Activated CD8-positive, alpha-beta memory T cell treated with anti-CD3 and anti-CD28 coated beads for 1 hour (primary cell): ENCODE results near the gene C13orf42.

Experiments
- DNase-seq, 2 donors: peaks; one replicate each; pipeline ENCODE4 v3.0.0-alpha.2; 2020; ENCODE audit warnings: low read depth in 1 of 2; ENCODE audit errors: extremely low read depth in 1 of 2

C13orf42 gene

GRCh38 chr13:51067210-51067701 lies 43.8 kb downstream of the C13orf42 start:
- no peak for DNase-seq

DNA sequence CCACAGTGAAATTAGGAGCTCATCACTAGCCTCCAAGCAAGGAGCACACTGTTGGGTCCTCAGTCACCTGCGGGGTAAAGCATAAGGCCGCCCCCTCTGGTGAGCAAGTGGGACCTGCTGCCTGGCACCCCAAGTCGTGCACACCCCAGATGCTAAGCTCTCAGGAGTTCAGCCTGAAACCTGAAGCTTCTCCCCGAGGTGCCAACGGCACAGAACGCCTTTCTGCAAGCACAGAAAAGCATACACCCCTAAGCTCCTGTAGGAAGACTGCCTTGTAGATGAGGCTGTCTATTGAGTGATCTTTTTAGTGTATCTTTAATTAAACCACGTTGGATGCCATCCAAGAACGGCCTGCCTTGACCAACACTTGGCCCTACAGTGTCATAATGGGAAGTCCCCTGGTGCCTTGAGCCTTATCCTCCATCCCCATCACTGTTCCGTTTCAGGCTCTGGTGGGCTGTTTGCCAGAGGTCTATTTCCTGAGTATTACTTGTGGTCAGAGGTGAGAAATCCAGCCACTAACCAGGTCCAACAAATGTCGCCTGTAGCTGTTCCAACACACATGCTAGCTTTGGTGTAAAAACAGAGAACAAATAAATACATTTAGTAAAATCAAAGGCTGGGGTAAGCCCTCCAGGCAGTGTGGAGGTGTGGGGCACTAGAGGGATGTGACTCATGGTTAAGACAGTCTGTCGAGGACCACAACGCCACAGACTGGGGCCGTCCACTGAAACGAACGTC lies 44.8 kb downstream of the C13orf42 start:
- DNase-seq, result no peak

DNA sequence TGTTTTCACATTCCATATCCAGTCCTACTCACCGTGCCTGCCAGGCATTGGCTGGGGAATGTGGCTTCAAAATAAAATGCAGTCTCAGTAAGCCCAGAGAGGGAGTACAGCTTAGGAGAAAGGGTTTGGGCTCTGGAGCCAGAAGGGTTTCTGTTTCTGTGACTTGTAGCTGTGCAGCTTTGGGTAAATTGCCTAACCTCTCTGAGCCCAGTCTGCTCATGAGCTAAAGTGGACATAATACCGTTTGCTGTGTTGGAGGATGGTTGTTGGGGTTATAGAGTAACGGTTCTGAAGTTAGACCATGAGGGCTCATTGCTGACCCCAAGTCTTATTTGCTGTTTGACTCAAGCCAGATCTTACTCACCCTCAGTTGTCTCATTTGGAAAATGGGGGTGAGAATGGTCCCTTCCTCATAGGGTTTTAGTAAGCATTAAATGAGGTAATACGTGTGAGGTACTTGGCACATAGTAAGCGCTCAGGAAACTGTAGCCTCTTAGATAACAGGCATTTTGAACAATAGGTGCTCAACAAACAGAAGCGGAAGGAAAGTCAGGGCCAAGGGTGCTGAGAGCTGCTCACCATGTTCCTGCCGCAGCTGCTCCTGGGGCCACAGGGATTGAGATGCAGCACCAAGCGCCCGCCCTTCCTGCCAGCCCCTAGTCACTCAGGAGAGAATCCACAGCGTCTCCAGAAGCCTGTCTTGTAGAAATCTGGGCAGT lies 45.5 kb downstream of the C13orf42 start:
- no peak for DNase-seq

GRCh38 chr13:51064753-51065152 lies 46.3 kb downstream of the C13orf42 start:
- no peak for DNase-seq

- DNase-seq, result no peak
These were observed 47.2 kb downstream of the C13orf42 start for GRCh38 chr13:51063909-51064308.

DNA sequence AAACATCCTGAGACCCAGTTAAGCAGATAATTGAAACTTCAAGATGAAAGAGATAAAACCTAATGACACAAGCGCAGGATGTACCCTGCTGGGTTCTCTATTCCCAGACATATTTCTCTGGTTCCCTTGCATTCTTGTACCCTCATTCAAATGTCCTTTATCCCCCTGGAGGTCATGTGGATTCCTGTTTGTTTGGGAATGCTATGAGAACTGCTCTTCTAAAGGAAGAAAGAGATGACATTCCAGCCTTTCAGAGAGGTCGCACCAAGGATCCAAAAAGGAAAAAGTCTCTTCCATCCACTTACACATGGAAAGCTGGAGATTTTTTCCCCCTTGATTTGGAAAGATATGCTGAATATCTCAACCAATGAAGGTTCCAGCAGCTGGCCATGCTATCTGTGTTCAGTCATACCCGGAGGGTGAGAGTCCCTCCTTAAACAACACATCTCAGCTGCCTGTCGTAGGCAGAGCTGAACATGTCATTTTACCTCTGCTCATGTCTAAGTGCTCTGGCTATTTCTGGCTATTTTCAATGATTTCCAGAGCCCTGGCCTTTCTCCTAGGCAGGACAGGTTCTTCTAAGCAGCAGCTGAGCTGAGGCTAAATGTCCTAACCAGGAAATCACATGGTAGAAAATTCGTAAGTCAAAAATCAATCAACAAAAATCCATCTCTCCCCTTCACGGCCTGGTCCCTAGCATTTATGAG lies 52.5 kb downstream of the C13orf42 start:
- DNase-seq, result no peak

- no peak for DNase-seq
These were observed 53.2 kb downstream of the C13orf42 start for GRCh38 chr13:51057906-51058305.

DNA sequence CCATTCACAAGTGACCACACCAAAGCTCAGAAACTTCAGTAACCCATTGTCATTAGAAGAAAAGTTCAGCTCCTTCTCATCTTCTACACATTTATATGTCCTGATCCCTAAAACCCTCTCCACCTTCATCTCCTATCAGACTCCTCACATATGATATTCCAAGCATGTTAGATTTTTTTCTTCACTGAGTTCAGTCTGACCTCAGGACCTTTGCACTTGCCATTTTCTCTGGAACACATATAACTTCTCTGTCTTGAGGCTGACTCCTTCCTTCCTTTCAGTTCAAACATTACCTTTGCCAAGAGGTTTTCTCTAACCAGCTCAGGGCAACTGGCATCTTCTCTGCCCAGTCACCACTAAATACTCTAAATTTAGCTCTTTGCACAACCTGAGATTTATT lies 54.1 kb downstream of the C13orf42 start:
- DNase-seq, result no peak

DNA sequence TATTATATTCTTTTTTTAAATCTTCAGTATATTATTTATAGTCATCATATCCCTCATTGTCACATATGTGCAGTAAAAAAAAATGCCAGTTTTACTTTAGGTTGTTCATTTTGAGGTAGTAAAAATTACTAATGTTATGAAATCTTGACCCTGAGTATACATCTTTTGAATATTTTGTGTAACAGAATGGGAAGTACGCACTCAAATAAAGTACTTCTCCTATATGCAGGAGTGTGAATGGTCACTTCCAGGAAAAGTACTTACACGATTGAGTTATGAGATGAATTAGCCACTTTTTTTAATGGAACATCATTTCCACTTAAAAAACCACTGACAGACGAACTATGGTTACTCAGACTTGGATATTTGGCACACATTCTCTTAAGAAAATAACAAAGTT lies 58.5 kb downstream of the C13orf42 start:
- DNase-seq, result no peak

GRCh38 chr13:51050021-51050830 lies 60.8 kb downstream of the C13orf42 start:
- DNase-seq, result no peak

- no peak for DNase-seq
These were observed 62.5 kb downstream of the C13orf42 start for GRCh38 chr13:51048616-51049015.

- DNase-seq, result no peak
These were observed 63.0 kb downstream of the C13orf42 start for GRCh38 chr13:51048166-51048461.

DNA sequence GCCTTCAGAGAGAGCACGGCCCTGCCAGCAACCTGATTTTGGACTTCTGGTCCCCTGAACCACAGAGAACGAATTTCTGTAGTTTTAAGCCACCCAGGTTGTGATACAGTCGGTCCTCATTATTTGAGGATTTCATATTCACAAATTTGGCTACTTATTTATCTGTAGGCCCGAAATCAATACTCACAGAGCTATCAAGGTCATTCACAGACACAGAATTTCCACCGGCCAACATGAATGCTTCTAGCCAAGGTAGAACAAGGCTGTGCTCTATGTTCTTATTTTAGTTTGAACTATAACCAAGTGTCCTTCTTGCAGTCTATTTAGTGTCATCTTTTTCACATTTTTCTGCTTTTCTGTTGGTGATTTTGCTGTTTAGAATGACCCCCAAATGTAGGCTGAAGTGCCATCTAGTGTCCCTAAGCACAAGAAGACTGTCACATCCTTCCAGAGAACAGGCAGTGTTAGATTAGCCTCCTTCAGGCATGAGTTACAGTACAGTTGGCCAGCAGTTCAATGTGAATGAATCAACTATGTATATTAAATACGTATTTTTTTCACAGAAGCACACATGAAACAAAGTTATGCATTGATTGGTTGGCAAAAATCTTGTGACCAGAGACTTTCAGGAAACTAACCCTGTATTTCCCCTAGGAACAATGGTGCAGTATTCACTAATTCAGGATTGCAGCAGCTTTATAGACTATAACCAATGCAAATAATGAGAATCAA lies 63.5 kb downstream of the C13orf42 start:
- DNase-seq, result no peak

DNA sequence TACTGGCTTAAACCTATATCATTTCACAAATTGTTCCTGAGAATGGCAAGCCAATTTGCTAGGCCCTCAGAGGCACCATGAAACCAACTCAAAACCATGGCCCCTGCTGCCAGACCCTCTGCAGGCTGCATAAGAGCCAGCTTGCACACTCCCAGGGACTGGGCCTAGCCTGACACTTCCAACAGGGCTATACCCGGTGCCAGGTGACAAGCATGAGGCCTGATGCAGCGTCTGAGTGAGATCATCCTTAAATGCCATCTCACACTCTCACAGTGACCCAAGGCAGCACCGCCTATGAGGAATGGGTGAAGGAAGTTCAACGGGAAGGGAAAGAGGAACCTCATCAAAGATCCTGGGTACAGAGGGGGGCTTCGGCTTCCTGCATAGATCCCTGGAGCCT lies 65.6 kb downstream of the C13orf42 start:
- no peak for DNase-seq

DNA sequence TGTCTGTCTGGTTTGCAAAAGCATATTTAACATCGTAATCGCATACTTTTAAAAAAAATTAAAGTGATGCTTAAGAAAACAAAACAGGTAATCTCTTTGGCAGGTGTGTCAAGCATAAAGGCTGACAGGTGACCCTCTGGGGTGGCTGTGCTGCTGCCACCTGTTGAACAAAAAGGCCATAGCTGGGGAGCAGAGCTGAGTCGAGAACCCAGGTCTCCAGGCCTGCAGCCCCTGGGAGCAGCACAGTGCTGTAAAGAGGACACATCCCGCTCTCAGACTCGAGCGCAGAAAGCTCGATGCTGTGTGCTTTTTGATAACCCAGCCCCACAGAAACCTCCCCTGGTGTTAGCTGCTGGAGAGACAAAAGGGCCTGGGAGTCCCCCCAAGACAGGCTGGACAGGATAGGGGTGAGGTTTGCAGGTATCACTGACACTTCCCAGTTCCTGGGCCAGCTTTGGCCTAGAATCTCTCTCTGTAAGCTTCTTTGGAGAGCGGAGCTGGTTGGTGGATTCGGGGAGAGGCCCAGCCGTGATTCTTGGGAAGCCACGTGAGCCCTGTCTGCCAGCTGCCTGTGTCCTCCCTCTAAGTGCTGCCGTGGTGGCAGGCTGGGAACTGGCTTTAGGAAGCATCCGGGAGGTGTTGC lies 66.9 kb downstream of the C13orf42 start:
- DNase-seq, result no peak

DNA sequence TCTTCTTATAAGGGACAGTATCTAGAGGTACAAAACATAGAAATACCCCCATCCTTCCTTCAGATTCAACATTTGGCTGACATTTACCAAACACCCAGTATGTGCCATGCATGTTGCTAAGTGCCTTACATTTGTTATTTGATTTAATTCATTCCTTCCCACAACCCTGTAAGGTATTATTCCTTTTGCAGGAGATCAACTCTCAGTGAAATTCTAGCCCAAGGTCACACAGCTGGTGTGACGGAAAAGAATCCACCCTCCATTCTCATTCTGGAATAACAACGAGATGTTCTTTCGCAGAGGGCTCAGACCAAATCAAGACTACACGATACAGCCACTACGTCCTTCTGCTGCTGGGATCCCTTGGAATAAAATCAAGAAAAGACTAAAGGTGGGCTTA lies 67.8 kb downstream of the C13orf42 start:
- no peak for DNase-seq

- DNase-seq, result no peak
These were observed 69.4 kb downstream of the C13orf42 start for GRCh38 chr13:51041710-51042109.

- DNase-seq, result no peak
These were observed 69.9 kb downstream of the C13orf42 start for GRCh38 chr13:51041126-51041525.

- no peak for DNase-seq
These were observed 70.6 kb downstream of the C13orf42 start for GRCh38 chr13:51040431-51040830.

DNA sequence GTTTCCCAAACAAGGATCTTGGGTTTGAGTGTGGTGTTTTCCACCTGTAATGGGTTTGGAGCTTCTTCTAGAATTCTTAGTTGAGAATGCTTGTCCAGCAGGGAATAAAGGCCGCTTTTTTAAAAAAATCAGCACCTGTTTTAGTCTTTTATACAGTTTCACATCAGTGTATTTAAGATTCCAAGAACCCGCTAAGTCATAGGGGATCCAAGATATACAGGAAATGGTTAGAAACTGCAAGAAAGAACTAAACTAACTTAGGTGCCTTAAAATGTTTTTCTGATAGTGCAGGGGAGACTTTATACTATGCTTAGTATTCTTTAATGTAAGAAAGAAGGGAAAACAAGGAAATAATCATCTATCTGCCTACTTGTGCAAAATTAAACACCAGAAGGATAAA lies 74.7 kb downstream of the C13orf42 start:
- no peak for DNase-seq
